NK-92 (cell line): ENCODE results near the gene AMTN.
"Not testable (repeated sequence)": the region's sequence is repeated elsewhere in the genome, so short reads cannot be mapped to it uniquely, and the experiment has no call there.

Experiments used
- DNase-seq: peaks from one replicate; lab custom pipeline; 2025; ENCODE audit not compliant: unreplicated experiment; lab: John Stamatoyannopoulos, UW

Gene AMTN

GRCh38 chr4:70518269-70518668 is at the start of gene AMTN:
TSS of gene AMTN (plus strand) at chr4:70518569. CDS start at chr4:70518778, 209 bp downstream.
- no peak for DNase-seq

- no peak for DNase-seq
Observed at GRCh38 chr4:70471897-70472296, 46.5 kb upstream of the AMTN start, which contains the start of gene MUC7. TSS of gene MUC7 (plus strand) at chr4:70472197. CDS start at chr4:70474022, 1,825 bp downstream.

DNA sequence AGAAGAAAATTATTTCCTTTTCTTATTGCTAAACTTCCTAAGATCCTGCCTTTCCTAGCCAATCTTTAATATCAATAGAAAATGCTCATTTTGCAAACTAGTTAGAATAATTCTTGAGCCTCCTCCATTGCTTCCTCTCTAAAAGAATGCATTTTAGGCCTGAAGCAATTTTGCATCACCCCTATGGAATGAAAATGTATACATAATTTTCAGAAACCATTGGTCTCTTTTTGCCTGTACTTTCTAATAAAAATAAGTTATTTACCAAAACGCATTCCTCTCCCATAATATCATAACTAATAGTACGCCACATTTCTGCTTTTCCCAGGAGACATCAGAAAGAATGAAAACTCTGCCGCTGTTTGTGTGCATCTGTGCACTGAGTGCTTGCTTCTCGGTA is 44.7 kb upstream of the AMTN start:
- DNase-seq, result no peak

DNA sequence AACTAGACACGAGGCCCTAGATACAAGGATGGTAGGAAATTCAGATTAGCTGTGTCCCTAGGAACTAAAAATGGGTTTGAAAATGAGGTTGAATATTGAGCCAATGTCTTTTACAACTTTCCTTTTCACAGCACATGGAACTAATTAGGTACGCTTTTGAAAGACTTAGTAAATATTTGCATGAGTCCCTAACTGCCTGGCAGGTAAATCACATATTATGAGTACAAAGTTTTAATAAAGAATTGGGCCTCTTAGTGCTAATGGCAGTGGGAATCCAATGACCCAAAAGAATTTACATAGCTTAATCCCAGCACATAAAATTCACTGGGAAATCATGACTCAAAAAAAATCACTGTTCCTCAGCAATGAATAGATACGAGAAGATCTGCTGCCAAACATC is 29.6 kb upstream of the AMTN start:
- no peak for DNase-seq

DNA sequence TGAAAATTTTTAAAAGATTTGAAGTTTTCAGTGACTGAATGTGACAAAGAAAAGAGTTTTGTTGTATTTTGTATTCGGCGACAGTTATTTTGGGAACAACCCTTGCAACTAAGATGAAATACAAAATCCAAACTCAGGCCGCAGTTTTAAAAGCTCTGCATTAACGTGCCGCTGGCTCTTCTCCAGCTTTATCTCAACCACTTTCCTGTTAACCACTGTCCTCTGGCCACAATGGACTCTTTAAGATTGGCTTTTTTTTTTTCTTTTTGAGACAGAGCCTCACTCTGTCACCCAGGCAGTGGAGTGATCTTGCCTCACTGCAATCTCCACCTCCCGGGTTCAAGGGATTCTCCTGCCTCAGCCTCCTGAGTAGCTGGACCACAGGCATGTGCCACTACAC is 22.1 kb upstream of the AMTN start:
- no peak for DNase-seq

DNA sequence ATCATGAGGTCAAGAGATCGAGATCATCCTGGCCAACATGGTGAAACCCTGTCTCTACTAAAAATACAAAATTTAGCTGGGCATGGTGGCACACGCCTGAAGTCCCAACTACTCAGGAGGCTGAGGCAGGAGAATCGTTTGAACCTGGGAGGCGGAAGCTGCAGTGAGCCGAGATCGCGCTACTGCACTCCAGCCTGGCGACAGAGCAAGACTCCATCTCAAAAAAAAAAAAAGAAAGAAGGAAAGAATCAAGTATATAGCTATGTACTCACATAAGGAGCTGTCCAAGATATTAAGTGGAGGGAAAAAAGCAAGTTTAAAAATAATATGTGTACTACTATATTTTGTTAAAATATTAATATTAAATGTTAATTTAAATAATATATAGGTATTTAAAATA is 16.5 kb upstream of the AMTN start:
- DNase-seq, result not testable (repeated sequence)

DNA sequence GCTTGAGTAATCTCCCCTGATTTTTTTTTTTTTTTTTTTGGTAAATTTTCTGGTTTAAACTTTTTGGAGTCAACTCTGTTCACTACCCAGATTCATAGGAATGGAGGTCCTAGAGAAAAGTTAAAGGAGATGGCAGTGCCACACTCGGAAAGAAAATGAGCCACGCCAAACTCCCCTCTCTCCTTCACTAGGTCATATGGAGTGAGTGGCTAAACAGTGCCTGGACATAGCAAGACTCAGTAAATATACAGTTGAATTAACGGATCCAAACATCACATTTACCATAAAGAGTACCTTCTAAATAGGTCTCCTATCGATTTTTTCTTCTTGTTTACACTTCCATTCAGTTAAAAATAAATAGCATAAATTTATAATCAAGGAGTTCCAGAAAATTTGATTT is 13.6 kb upstream of the AMTN start:
- no peak for DNase-seq

GRCh38 chr4:70505151-70505748 is 13.1 kb upstream of the AMTN start:
- DNase-seq, result no peak

DNA sequence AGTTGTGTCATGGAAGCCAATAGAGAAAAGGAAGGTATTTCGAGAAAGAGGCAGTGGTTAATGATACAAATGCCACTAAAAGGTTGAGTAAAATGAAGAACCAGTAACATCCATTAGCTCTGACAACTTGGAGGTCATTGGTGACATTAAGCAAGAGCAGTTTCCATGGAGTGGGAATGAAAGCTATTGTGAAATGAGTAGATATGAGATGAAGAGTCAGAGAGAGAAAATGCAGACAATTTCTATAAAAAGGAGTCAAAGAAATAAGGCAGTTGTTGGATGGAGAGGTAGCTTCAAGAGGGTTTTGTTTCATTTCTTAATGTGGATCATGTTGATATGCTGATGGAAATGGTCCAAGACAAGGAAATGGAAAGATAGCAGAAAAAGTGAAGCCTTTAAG is 9.6 kb upstream of the AMTN start:
- no peak for DNase-seq

DNA sequence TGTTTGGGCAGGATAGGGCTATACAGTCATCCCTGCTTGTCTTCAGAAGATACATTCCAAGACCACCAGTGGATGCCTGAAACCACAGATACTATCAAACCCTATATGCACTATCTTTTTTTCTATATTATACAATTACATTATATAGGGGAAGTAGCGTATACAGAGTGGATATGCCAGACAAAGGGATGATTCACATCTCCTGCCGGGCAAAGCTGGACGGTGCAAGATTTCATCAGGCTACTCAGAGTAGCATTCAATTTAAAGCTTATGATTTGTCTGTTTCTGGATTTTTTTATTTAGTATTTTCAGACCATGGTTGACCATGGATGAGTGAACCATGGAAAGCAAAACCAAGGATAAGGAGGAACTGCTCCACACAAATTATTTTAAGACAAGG is 7.0 kb upstream of the AMTN start:
- DNase-seq, result no peak

DNA sequence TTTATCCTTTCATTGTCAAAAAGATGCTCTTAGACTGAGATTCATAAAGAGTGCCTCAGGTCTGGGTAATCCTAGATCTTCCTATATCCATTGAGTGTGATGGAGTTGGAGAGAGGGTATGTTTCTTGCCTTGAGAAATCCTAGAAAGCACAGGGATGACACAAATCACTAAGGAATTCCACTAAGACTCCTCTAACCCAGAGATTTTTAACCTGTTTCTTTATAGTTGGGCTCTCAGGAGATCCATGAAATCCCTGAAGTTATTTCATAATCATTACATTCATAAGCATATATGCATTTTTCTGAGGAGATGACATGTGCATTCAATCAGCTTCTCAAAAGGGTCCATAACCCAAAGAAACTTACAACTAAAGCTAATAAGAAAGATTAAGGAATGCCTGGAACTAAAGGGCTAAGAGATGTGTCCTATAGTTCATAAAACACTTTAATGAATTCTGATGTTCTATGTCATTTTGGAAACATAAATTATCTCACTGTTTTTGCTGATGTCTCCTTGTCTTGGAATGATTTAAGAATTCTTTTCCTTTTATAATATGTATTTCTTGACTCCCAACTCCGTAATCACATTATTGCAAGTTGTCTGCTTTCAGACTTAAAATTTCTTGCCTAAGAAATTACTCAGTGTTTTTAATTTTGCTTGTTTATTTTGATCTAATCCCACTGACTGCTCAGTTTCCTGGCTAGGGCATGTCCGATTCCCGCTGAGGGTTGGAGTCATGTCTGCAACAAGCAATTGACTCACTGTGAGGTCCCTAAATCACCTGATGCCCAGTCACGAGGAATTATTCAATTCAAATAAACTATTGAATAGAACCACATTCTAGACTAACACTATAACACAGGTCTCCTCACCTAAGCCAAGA is 2.8 kb upstream of the AMTN start:
- DNase-seq, result no peak

DNA sequence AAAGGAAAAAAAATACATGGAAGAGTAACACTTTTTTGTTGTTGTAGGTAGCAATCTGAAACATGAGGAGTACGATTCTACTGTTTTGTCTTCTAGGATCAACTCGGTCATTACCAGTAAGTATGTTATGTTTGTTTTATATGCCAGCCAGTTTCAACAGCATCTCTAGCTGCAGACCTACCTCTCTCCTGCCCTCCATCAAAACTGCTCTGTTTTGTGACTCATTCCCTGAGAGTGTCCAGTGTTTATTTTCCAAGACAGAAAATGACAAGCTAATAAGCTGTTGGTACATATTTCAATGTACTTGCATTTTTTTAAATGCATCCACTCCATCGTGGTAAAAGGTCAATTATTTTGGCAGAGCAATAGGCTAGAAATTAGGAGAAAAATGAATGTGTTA is 347 bp downstream of the AMTN start:
- no peak for DNase-seq

DNA sequence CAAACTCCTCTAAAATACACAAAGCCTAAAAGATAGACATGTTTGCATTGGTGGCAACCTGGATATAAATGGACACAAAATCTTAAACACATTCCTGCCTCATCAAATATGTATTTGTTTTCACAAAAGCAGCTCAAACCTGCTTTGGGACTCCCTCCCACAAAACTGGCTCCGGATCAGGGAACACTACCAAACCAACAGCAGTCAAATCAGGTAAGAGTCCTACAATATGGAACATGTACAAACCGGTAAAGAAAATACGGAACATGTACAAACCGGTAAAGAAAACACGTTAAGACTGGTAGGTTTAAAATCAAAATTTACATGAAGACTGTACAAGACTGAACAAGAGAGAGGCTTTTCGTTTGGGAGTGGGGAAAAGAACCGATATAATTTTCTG is 4.3 kb downstream of the AMTN start:
- no peak for DNase-seq

DNA sequence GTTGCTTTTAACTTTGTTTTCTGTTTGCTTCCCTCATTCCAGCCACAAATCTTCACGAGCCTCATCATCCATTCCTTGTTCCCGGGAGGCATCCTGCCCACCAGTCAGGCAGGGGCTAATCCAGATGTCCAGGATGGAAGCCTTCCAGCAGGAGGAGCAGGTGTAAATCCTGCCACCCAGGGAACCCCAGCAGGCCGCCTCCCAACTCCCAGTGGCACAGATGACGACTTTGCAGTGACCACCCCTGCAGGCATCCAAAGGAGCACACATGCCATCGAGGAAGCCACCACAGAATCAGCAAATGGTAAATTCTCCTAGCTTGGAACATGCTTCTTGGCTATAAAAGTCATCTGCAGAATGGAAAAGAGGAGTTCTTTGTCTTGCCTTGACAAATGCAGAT is 12.6 kb downstream of the AMTN start:
- no peak for DNase-seq

GRCh38 chr4:70531981-70532380 is 13.6 kb downstream of the AMTN start:
- DNase-seq, result no peak

DNA sequence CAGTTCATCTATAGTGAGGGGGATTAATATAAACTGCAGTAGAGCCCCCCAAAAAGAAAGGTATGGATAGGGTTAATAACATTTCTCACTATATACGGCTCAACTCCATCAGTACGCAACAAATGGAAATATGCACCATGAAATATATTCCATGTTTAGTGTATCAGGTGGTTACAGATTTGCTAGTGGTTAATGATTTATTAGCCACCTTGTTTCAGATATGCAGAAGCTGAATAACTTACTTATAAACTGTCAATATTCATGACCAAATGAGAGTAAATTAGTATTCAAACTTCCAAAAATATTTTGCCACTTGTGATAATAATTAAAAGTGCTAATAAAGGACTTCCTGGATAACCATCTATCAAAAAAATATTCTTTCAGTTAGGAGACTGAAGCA is 14.8 kb downstream of the AMTN start:
- no peak for DNase-seq

GRCh38 chr4:70533791-70534190 is 15.4 kb downstream of the AMTN start:
- no peak for DNase-seq

GRCh38 chr4:70534886-70535285 is 16.5 kb downstream of the AMTN start:
- not testable (repeated sequence) for DNase-seq

GRCh38 chr4:70538869-70539268 is 20.5 kb downstream of the AMTN start:
- DNase-seq, result no peak

DNA sequence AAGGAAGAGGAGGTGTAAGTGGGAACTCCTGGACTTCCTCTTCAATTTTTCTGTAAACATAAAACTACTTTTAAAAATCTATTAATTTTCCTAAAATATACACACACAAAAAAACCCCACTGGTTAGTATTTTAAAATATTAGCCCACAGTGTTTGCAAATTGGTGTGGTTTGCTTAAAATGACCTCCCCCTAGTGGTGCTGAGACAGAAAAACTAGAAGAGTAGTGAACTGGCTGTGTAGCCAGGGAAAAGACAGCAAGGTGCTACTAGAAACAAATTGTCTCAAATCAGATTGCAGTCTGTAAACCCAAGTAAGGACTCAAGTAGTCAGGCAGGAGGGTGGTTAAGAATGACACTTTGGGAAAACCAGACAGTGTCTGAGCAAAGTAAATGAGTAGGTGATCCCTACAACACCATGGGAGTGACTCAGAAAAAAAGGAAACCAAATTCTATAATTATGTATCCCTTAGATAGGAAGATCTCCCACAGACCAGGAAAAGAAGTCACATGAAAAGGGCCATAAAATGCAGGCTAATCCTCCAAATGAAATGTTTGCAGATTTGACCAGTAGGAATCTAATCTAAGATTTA is 26.0 kb downstream of the AMTN start:
- no peak for DNase-seq

- DNase-seq, result no peak
Observed at GRCh38 chr4:70556856-70557255, 38.5 kb downstream of the AMTN start.

DNA sequence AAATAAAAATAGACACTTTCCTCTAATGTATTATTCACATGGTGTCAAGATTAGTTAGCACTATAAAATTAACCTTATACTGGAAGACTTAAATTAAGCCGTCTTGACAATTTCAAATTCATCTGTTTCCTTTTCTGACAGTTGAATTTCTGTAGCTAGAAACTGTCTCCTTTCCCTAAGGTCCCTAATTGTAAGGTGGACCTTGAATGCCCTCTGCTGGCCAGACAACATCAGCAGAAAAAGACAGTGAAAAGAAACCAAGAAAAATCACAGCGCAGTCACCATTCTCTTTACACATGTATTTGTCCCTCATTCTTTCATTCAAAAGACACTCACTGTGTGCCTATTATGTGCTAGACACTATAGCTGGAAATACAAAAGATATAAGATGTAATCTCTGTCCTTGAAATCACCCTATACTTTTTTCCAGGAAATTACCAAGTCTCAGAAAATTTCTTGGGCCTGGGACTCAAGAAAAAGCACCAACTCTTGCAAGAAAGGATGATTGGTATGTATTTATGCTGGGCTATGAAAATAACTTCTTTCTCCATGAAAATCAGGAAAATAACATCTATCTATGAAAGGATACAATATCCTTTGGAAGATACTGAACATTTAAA is 41.0 kb downstream of the AMTN start:
- DNase-seq, result no peak
